CD4-positive, alpha-beta T cell treated with Interleukin-2 at 100 ng/mL for 4 hours (primary cell): ENCODE measurements around the gene CCDC85C.
A peak's percentile ranks its signal among the peaks of the same experiment; 100 is the strongest.

Experiments used
- DNase-seq: peaks from one replicate; pipeline ENCODE4 v3.0.0-alpha.2; 2020; ENCODE audit warnings: low spot score

CCDC85C gene

GRCh38 chr14:99539491-99539890, 64.5 kb downstream of the CCDC85C start:
- DNase-seq = no peak

GRCh38 chr14:99538733-99539132, 65.3 kb downstream of the CCDC85C start:
- no peak for DNase-seq

GRCh38 chr14:99538275-99538674, 65.7 kb downstream of the CCDC85C start:
- no peak for DNase-seq

- no peak for DNase-seq
Measured at GRCh38 chr14:99537399-99537798, 66.6 kb downstream of the CCDC85C start.

- no peak for DNase-seq
Measured at GRCh38 chr14:99535908-99536778, 67.9 kb downstream of the CCDC85C start.

GRCh38 chr14:99535448-99535847, 68.6 kb downstream of the CCDC85C start:
- no peak for DNase-seq

- DNase-seq = no peak
Measured at GRCh38 chr14:99534863-99535262, 69.1 kb downstream of the CCDC85C start.

GRCh38 chr14:99534333-99534732, 69.7 kb downstream of the CCDC85C start:
- DNase-seq = no peak

- DNase-seq = no peak
Measured at GRCh38 chr14:99532310-99532709, 71.7 kb downstream of the CCDC85C start.

- no peak for DNase-seq
Measured at GRCh38 chr14:99531251-99532096, 72.5 kb downstream of the CCDC85C start.

- no peak for DNase-seq
Measured at GRCh38 chr14:99530407-99531155, 73.4 kb downstream of the CCDC85C start.

- no peak for DNase-seq
Measured at GRCh38 chr14:99529899-99530298, 74.1 kb downstream of the CCDC85C start.

- DNase-seq = no peak
Measured at GRCh38 chr14:99527427-99528076, 76.5 kb downstream of the CCDC85C start.

- no peak for DNase-seq
Measured at GRCh38 chr14:99527026-99527425, 77.0 kb downstream of the CCDC85C start.

- no peak for DNase-seq
Measured at GRCh38 chr14:99525699-99526080, 78.3 kb downstream of the CCDC85C start.

GRCh38 chr14:99524804-99525698, 79.0 kb downstream of the CCDC85C start:
- DNase-seq = peak; percentile 5

GRCh38 chr14:99524091-99524661, 79.8 kb downstream of the CCDC85C start:
- DNase-seq = no peak

- DNase-seq = no peak
Measured at GRCh38 chr14:99523704-99524055, 80.3 kb downstream of the CCDC85C start.

- no peak for DNase-seq
Measured at GRCh38 chr14:99522934-99523703, 80.9 kb downstream of the CCDC85C start.

- no peak for DNase-seq
Measured at GRCh38 chr14:99522457-99522891, 81.5 kb downstream of the CCDC85C start.
